Heart left ventricle (tissue), 16 donors: ENCODE data around the gene CLPSL1. TPM values are rescaled to one million over a fixed set of nuclear protein-coding genes. Genes with fewer than 3 reads are reported as not detected.

Experiments
- ATAC-seq, 4 donors: fragments of 200-7000 bp; cut with Tn5 transposase; one replicate each; pipeline ENCODE4 v1.9.1; 2020 to 2022; ENCODE audit warnings: moderate library complexity in 4 of 4, mild to moderate bottlenecking in 3 of 4, moderate number of reproducible peaks in 1 of 4
- DNase-seq, 5 donors: peaks; one replicate each; pipeline ENCODE4 v3.0.0-alpha.2; 2020
- H3K27ac ChIP-seq, 12 donors: fragments of 200-600 bp; sonication (generic) in 4 of 12; one replicate each; pipeline versions ENCODE4 v1.5.0 to v1.8.0; 2016 to 2022; ENCODE audit warnings: mild to moderate bottlenecking in 2 of 12
- H3K27me3 ChIP-seq, 9 donors: fragments of 200-600 bp; sonication (generic) in 2 of 9; one replicate each; pipeline versions ENCODE4 v1.5.1 to v1.8.0; 2016 to 2022; ENCODE audit warnings: mild to moderate bottlenecking in 3 of 9
- H3K36me3 ChIP-seq, 9 donors: fragments of 200-600 bp; sonication (generic) in 2 of 9; one replicate each; pipeline versions ENCODE4 v1.5.0 to v1.8.0; 2018 to 2022; ENCODE audit warnings: mild to moderate bottlenecking in 2 of 9
- H3K4me1 ChIP-seq, 12 donors: fragments of 200-600 bp; sonication (generic) in 4 of 12; one replicate each; pipeline versions ENCODE4 v1.5.0 to v1.8.0; 2016 to 2022; ENCODE audit warnings: mild to moderate bottlenecking in 3 of 12
- H3K4me3 ChIP-seq, 12 donors: fragments of 200-600 bp; sonication (generic) in 4 of 12; one replicate each; pipeline versions ENCODE4 v1.5.0 to v1.8.0; 2017 to 2022; ENCODE audit warnings: mild to moderate bottlenecking in 9 of 12, moderate library complexity in 4 of 12
- H3K9me3 ChIP-seq, 12 donors: fragments of 200-600 bp; sonication (generic) in 4 of 12; one replicate each; pipeline versions ENCODE4 v1.5.0 to v1.8.0; 2016 to 2022; ENCODE audit warnings: mild to moderate bottlenecking in 1 of 12
- CTCF ChIP-seq, 12 donors: fragments of 200-600 bp; sonication (generic) in 4 of 12; IDR thresholded peaks; one replicate each; pipeline versions ENCODE4 v1.5.0 to v1.8.0; 2018 to 2022; ENCODE audit warnings: antibody characterized with exemption in 12 of 12, mild to moderate bottlenecking in 5 of 12
- POLR2A ChIP-seq, 2 donors: fragments of 450-650 bp; IDR thresholded peaks; one replicate each; pipeline ENCODE4 v1.6.1; 2017; ENCODE audit warnings: antibody characterized with exemption in 2 of 2, mild to moderate bottlenecking in 2 of 2, moderate library complexity in 2 of 2
- WGBS, 4 donors: extraction: QIAGEN DNeasy Blood & Tissue Kit in 2 of 4; methylation state at CpG; one replicate each; pipeline versions ENCODE4 v1.1.5 to v1.1.7; 2013 to 2018; 5-methylcytosine and 5-hydroxymethylcytosine counted together
- intact Hi-C, 10 donors: fragments of 100-400 bp; cut with DNase I; formaldehyde crosslinking; loops; one replicate each; pipeline versions ENCODE4 v1.11.1 to v1.14.2; 2022
- polyA plus RNA-seq, 2 donors: library from polyadenylated mRNA; stranded (reverse); fragments of 200-250 nt; gene quantifications; one replicate each; pipeline ENCODE4 v1.2.3, GENCODE V29; 2013
- total RNA-seq, 9 donors: library from RNA; depleted of rRNA in 2 of 9; stranded (reverse); fragments of >200 nt in 2 of 9; fragmentation: NEBNext Ultra II Directional in 3 of 9; extraction: Animal tissue kit (Norgen Biotek cat#: 25700) in 3 of 9; gene quantifications; one replicate each; pipeline versions ENCODE4 v1.1.0 to v1.2.4, GENCODE V29; 2016 to 2023
- donor health status: ischemic (EF 13 %, LVEDD 7.1; RV severe dilation, severe dysfunction).
- donor health status: healthy with polysubstance abuse.
- donor health status: DM: no; HTN: yes; CAD: no.
- donor health status: DM: no; HTN: no; CAD: no.
- donor health status: ischemic (EF 25% LVEDD 6.9; RV normal size, moderate dysfunction).
- donor health status: ischemic (EF 25% LVEDD 5.7; RV mildly dilated, moderate dysfunction).
- donor health status: healthy.
- donor health status: DM: yes; HTN: yes; CAD: no.
- donor health status: ischemic (EF 35%, LVEDD 5.7; RV mildly dilated, moderate dysfunction).
- donor health status: nonischemic (EF 11% LVEDD 7.7; RV severe dilation, severe dysfunction).
- donor health status: DM: yes; HTN: yes; CAD: no.
- donor health status: PGD.
- donor health status: ischemic (EF 29% LVEDD 5.4; RV normal size, mild dysfunction).
- donor health status: nonischemic (EF 23%, LVEDD 6.1; RV moderate dilation, normal function).

The CLPSL1 gene
- total and polyA plus RNA-seq, 11 donors, result not detected

GRCh38 chr6:35831257-35832007 is 50.6 kb downstream of the CLPSL1 start:
- 93 to 95% (median 95%) methylated on average over 5 of the region's 5 CpGs for WGBS, 4 donors
- no peak overlapping the region for H3K27ac ChIP-seq
- intact Hi-C loops, result no loop called here
- no peaks in the 10 kb centered on the region for H3K9me3 ChIP-seq
- DNase-seq (no peak), ATAC-seq (no peak)
- H3K4me3 ChIP-seq, result no peak overlapping the region
- no peaks in the 10 kb centered on the region for H3K27me3 ChIP-seq
- H3K4me1 ChIP-seq, result no peaks in the 10 kb centered on the region
- TF ChIP-seq POLR2A (IDR thresholded peaks at IDR 0.05) (no peak), CTCF (IDR thresholded peaks at IDR 0.05) (no peak)
- peaks cover 0 to 32% (median 22%) of the 10 kb centered on the region in 9 donors for H3K36me3 ChIP-seq

GRCh38 chr6:35833536-35833935 is 52.7 kb downstream of the CLPSL1 start:
- H3K27me3 ChIP-seq, result no peaks in the 10 kb centered on the region
- H3K27ac ChIP-seq, result no peak overlapping the region
- peaks cover 0 to 48% (median 38%) of the 10 kb centered on the region in 9 donors for H3K36me3 ChIP-seq
- ATAC-seq (no peak), DNase-seq (no peak)
- 89 to 92% (median 90%) methylated on average over 7 of the region's 7 CpGs for WGBS, 4 donors
- intact Hi-C loops, result no loop called here
- H3K4me1 ChIP-seq, result no peaks in the 10 kb centered on the region
- no peaks in the 10 kb centered on the region for H3K9me3 ChIP-seq
- no peak overlapping the region for H3K4me3 ChIP-seq
- no peak for TF ChIP-seq POLR2A (IDR thresholded peaks at IDR 0.05)
- TF ChIP-seq CTCF (IDR thresholded peaks at IDR 0.05), result no peak

Other genes starting within 250 kb of the CLPSL1 start
- 100 to 1,000 TPM in 5 of 9 donors, 10 to 100 TPM in 4; 19.7 to 175 (median 104) TPM for gene FKBP5, start 92.1 kb upstream of the CLPSL1 start, total RNA-seq
- gene FKBP5, start 92.1 kb upstream of the CLPSL1 start, polyA plus RNA-seq, result 100 to 1,000 TPM in 1 of 2 donors, 10 to 100 TPM in 1; 36.4 to 351 TPM
- gene ARMC12, start 44.0 kb upstream of the CLPSL1 start, total RNA-seq, result under 1 TPM in 3 of 9 donors, not detected in 6; 0.19 to 0.72 (median 0.33) TPM
- gene ARMC12, start 44.0 kb upstream of the CLPSL1 start, polyA plus RNA-seq, result under 1 TPM; 0.19 to 0.27 TPM
- gene CLPSL2, start 4.4 kb upstream of the CLPSL1 start, total RNA-seq, result not detected
- not detected for gene CLPSL2, start 4.4 kb upstream of the CLPSL1 start, polyA plus RNA-seq
- 1 to 10 TPM in 5 of 9 donors, not detected in 4; 2.4 to 3.4 (median 2.6) TPM for gene CLPS, start 16.3 kb downstream of the CLPSL1 start, total RNA-seq
- under 1 TPM in 1 of 2 donors, not detected in 1; 0.22 TPM for gene CLPS, start 16.3 kb downstream of the CLPSL1 start, polyA plus RNA-seq
- gene LHFPL5, start 24.3 kb downstream of the CLPSL1 start, total RNA-seq, result not detected
- gene LHFPL5, start 24.3 kb downstream of the CLPSL1 start, polyA plus RNA-seq, result not detected
- gene SRPK1, start 140.1 kb downstream of the CLPSL1 start, total RNA-seq, result 10 to 100 TPM; 17.7 to 41.7 (median 19.9) TPM
- 10 to 100 TPM in 1 of 2 donors, 1 to 10 TPM in 1; 5.0 to 15.6 TPM for gene SRPK1, start 140.1 kb downstream of the CLPSL1 start, polyA plus RNA-seq
- under 1 TPM in 4 of 9 donors, not detected in 5; 0.08 to 0.36 (median 0.32) TPM for gene SLC26A8, start 243.6 kb downstream of the CLPSL1 start, total RNA-seq
- under 1 TPM in 1 of 2 donors, not detected in 1; 0.08 TPM for gene SLC26A8, start 243.6 kb downstream of the CLPSL1 start, polyA plus RNA-seq
- 10 to 100 TPM; 24.3 to 46.5 (median 34.9) TPM for gene MAPK14, start 246.8 kb downstream of the CLPSL1 start, total RNA-seq
- gene MAPK14, start 246.8 kb downstream of the CLPSL1 start, polyA plus RNA-seq, result 10 to 100 TPM in 1 of 2 donors, 1 to 10 TPM in 1; 7.0 to 32.3 TPM